SK-N-SH (cell line): ENCODE data around the gene CTRB1.

Experiments
- CTCF ChIP-seq: fragments of 200-600 bp; sonication (generic); IDR thresholded peaks from 2 replicates; pipeline ENCODE4 v1.6.1; 2017; ENCODE audit warnings: antibody characterized with exemption, mild to moderate bottlenecking, moderate library complexity
- SMC3 ChIP-seq: IDR thresholded peaks from 2 replicates; pipeline ENCODE4 v1.6.1; 2012; ENCODE audit warnings: low read depth, low read length, improper control_type of control experiment
- TAF1 ChIP-seq: IDR thresholded peaks from 2 replicates; pipeline ENCODE4 v1.6.1; 2012; ENCODE audit warnings: low read depth, mild to moderate bottlenecking, low read length, moderate library complexity, borderline replicate concordance

GRCh38 chr16:75208242-75208825 is 10.5 kb upstream of the CTRB1 start:
- TF ChIP-seq CTCF (no peak), TAF1 (no peak), SMC3 (no peak)
